ENCODE data around the gene ZNF845. TPM values are rescaled to one million over a fixed set of nuclear protein-coding genes. Genes with fewer than 3 reads are reported as not detected.
"Not testable (repeated sequence)": the region's sequence is repeated elsewhere in the genome, so short reads cannot be mapped to it uniquely, and the experiment has no call there.

Gene ZNF845
- polyA plus RNA-seq (2013, experiment 1 of 2): 6.7 TPM
- polyA plus RNA-seq (2013, experiment 2 of 2): 7.6 TPM

DNA sequence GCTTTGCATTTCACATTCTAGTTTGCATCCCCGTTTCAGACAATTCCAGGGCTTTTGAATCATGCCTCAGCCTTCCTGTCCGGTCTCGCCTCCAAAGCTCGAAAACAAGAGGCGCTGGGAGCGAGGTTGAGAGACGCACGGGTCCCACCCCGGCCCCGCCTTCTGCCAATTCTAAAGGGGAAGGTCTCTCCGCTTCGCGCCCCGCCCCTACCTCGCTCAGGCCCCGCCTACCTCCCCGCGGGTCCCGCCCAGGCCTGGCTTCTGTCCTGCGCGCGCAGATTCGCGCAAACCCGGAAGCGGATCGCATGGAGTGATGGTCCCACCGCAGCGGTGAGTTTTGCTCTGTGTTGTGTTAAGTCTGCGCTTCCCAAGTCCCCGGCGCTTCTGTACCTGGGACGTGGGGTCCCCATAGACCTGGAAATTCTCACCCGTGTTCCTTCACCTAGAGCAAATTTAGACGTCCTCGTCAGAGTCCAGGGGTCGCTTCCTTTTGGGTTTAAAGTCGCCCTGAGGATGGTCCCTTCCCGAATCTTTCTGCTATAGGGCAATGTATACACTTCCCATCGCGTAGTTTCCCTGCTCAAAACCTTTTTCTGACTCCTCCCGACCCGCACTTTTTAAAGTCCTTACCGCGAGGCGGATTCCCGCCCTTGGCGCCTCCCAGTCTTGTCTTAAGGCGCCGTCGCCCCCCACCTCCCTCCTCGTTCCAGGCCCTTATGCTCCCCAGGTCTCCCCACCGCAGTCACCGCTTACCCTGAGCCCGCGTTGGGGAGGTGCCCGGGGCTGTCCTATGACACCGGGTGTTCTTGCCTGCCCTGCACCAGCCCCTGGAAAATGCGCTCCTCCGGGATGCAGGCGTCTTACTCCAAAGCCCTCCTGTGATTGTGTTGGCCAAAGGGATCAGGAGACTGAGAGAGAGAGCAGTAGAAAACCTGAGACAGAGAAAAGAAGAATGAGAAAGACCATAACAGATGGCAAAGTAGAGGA is at the start of gene ZNF845:
Gene ZNF845, plus strand, starts transcription at position 287 of the 987 bp plus-strand sequence. CDS start 7,559 bp downstream, outside the sequence.
- H3K9me3 ChIP-seq (ENCODE audit: control insufficient read depth, low read length): peaks cover 9% of the 10 kb centered on the region
- peak within 1 kb of the TSS; percentile 86 for H3K4me3 ChIP-seq (ENCODE audit: extremely low read depth, insufficient read depth, low read length, poor library complexity, severe bottlenecking)
- peaks cover 10% of the 10 kb centered on the region for H3K36me3 ChIP-seq (ENCODE audit: control insufficient read depth, insufficient read depth, low read length)
- 0% methylated on average over 46 to 54 of the region's 61 CpGs for WGBS, 2 experiments (ENCODE audit: insufficient coverage in 2 of 2)
- peak within 1 kb of the TSS; percentile 90 for H3K27ac ChIP-seq (ENCODE audit: low read depth, low read length, severe bottlenecking)
- peaks cover 5% of the 10 kb centered on the region for H3K4me1 ChIP-seq (ENCODE audit: control insufficient read depth, insufficient read depth, low read length, poor library complexity, severe bottlenecking)

- no peak overlapping the region for H3K4me3 ChIP-seq (ENCODE audit: extremely low read depth, insufficient read depth, low read length, poor library complexity, severe bottlenecking)
- H3K27ac ChIP-seq (ENCODE audit: low read depth, low read length, severe bottlenecking): no peak overlapping the region
- WGBS, 2 experiments (ENCODE audit: insufficient coverage in 2 of 2): 25% methylated on average over 1 to 2 of the region's 4 CpGs
- H3K36me3 ChIP-seq (ENCODE audit: control insufficient read depth, insufficient read depth, low read length): no peaks in the 10 kb centered on the region
- H3K9me3 ChIP-seq (ENCODE audit: control insufficient read depth, low read length): peaks cover 5% of the 10 kb centered on the region
- no peaks in the 10 kb centered on the region for H3K4me1 ChIP-seq (ENCODE audit: control insufficient read depth, insufficient read depth, low read length, poor library complexity, severe bottlenecking)
Observed at GRCh38 chr19:53285087-53285486, 48.5 kb upstream of the ZNF845 start.

GRCh38 chr19:53290758-53291549 is 42.6 kb upstream of the ZNF845 start:
- Histone ChIP-seq H3K9me3 (ENCODE audit: control insufficient read depth, low read length) (peaks cover 47% of the 10 kb centered on the region), H3K4me1 (ENCODE audit: control insufficient read depth, insufficient read depth, low read length, poor library complexity, severe bottlenecking) (no peaks in the 10 kb centered on the region), H3K4me3 (ENCODE audit: extremely low read depth, insufficient read depth, low read length, poor library complexity, severe bottlenecking) (no peak overlapping the region), H3K27ac (ENCODE audit: low read depth, low read length, severe bottlenecking) (no peak overlapping the region), H3K36me3 (ENCODE audit: control insufficient read depth, insufficient read depth, low read length) (no peaks in the 10 kb centered on the region)
- WGBS, 2 experiments (ENCODE audit: insufficient coverage in 2 of 2): 91 to 94% methylated on average over 47 of the region's 47 CpGs

GRCh38 chr19:53294786-53295441 is 38.6 kb upstream of the ZNF845 start:
- Histone ChIP-seq H3K9me3 (ENCODE audit: control insufficient read depth, low read length) (peaks cover 55% of the 10 kb centered on the region), H3K4me1 (ENCODE audit: control insufficient read depth, insufficient read depth, low read length, poor library complexity, severe bottlenecking) (no peaks in the 10 kb centered on the region), H3K36me3 (ENCODE audit: control insufficient read depth, insufficient read depth, low read length) (no peaks in the 10 kb centered on the region), H3K27ac (ENCODE audit: low read depth, low read length, severe bottlenecking) (peak overlapping the region; percentile 46), H3K4me3 (ENCODE audit: extremely low read depth, insufficient read depth, low read length, poor library complexity, severe bottlenecking) (no peak overlapping the region)
- WGBS, 2 experiments (ENCODE audit: insufficient coverage in 2 of 2): 73 to 88% methylated on average over 4 to 5 of the region's 7 CpGs

DNA sequence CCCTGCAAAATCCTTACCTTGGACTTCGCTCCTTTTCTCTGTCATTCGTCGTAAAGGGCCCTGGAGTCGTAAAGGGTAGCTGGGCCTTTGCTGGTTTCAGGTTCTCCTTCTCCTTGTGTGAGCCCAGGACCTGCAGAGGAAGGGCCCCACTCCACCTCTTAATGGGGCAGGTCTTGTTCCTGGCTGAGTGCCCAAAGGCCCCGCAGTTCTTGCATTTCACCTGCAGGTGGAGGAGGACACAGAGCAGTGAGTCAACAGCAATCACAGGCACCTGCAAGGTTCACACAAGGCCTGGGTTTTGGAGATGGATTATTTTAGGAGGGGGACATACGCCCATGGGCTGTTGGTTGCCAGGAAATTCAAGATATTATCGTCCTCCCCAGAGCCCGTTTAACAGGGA is 32.2 kb upstream of the ZNF845 start:
- H3K36me3 ChIP-seq (ENCODE audit: control insufficient read depth, insufficient read depth, low read length); H3K27ac ChIP-seq (ENCODE audit: low read depth, low read length, severe bottlenecking); H3K4me3 ChIP-seq (ENCODE audit: extremely low read depth, insufficient read depth, low read length, poor library complexity, severe bottlenecking); H3K4me1 ChIP-seq (ENCODE audit: control insufficient read depth, insufficient read depth, low read length, poor library complexity, severe bottlenecking); H3K9me3 ChIP-seq (ENCODE audit: control insufficient read depth, low read length): not testable (repeated sequence)
- no CpG with 5 or more reads among the region's 8 CpGs for WGBS, 2 experiments (ENCODE audit: insufficient coverage in 2 of 2)

- 40 to 42% methylated on average over 29 to 32 of the region's 32 CpGs for WGBS, 2 experiments (ENCODE audit: insufficient coverage in 2 of 2)
- H3K4me1 ChIP-seq (ENCODE audit: control insufficient read depth, insufficient read depth, low read length, poor library complexity, severe bottlenecking): no peaks in the 10 kb centered on the region
- no peak overlapping the region for H3K4me3 ChIP-seq (ENCODE audit: extremely low read depth, insufficient read depth, low read length, poor library complexity, severe bottlenecking)
Observed at GRCh38 chr19:53308339-53308811, 25.2 kb upstream of the ZNF845 start.

DNA sequence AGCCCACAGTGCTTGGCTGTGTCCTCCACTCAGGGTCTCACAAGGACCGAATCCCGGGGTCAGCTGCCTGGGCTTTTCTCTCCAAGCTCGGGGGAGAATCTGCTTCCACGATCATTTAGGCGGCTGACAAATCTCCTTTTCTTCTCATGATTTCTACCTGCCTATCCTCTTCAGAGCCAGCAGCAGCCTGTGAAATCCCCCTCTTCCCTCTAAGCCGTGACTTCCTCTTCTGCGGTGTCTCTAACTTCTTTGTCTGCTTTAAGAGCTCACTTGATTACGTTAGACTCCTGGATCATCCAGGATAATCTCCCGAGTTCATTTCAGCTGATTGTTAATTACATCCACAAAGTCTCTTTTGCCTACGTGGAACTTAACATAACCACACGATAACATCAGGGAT is 22.5 kb upstream of the ZNF845 start:
- Histone ChIP-seq H3K4me3 (ENCODE audit: extremely low read depth, insufficient read depth, low read length, poor library complexity, severe bottlenecking) (no peak overlapping the region), H3K4me1 (ENCODE audit: control insufficient read depth, insufficient read depth, low read length, poor library complexity, severe bottlenecking) (no peaks in the 10 kb centered on the region), H3K36me3 (ENCODE audit: control insufficient read depth, insufficient read depth, low read length) (no peaks in the 10 kb centered on the region), H3K27ac (ENCODE audit: low read depth, low read length, severe bottlenecking) (no peak overlapping the region), H3K9me3 (ENCODE audit: control insufficient read depth, low read length) (peaks cover 20% of the 10 kb centered on the region)
- WGBS, 2 experiments (ENCODE audit: insufficient coverage in 2 of 2): 46 to 61% methylated on average over 8 to 9 of the region's 11 CpGs

More at GRCh38 chr19:53308339-53308811, 25.2 kb upstream of the ZNF845 start:
- peaks cover 20% of the 10 kb centered on the region for H3K9me3 ChIP-seq (ENCODE audit: control insufficient read depth, low read length)
- no peaks in the 10 kb centered on the region for H3K36me3 ChIP-seq (ENCODE audit: control insufficient read depth, insufficient read depth, low read length)
- no peak overlapping the region for H3K27ac ChIP-seq (ENCODE audit: low read depth, low read length, severe bottlenecking)

GRCh38 chr19:53311897-53312296 is 21.7 kb upstream of the ZNF845 start:
- no peak overlapping the region for H3K4me3 ChIP-seq (ENCODE audit: extremely low read depth, insufficient read depth, low read length, poor library complexity, severe bottlenecking)
- H3K27ac ChIP-seq (ENCODE audit: low read depth, low read length, severe bottlenecking): no peak overlapping the region
- peaks cover 16% of the 10 kb centered on the region for H3K9me3 ChIP-seq (ENCODE audit: control insufficient read depth, low read length)
- 82 to 90% methylated on average over 11 to 12 of the region's 12 CpGs for WGBS, 2 experiments (ENCODE audit: insufficient coverage in 2 of 2)
- no peaks in the 10 kb centered on the region for H3K4me1 ChIP-seq (ENCODE audit: control insufficient read depth, insufficient read depth, low read length, poor library complexity, severe bottlenecking)
- H3K36me3 ChIP-seq (ENCODE audit: control insufficient read depth, insufficient read depth, low read length): no peaks in the 10 kb centered on the region

DNA sequence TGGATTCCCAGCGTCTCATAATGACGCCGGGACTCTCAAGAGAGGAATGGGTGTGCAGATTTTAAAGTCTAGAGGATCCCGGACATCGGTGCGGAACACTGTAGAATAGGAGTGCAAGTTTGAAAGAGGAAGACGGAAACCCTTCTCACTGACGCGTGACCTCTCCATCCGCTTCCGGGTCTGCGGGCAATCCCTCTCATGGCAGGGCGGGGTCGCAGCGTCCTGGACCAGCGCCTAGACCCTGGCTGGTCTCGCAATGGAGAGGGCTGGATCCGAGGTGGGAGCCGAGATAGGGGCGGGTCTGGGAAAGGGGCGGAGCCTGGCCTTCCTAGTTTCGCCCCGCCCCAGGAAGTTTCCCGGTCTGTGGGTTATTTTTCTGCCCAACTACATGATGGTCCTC is 4.6 kb upstream of the ZNF845 start:
- Histone ChIP-seq H3K9me3 (ENCODE audit: control insufficient read depth, low read length) (peaks cover 22% of the 10 kb centered on the region), H3K36me3 (ENCODE audit: control insufficient read depth, insufficient read depth, low read length) (no peaks in the 10 kb centered on the region), H3K4me3 (ENCODE audit: extremely low read depth, insufficient read depth, low read length, poor library complexity, severe bottlenecking) (no peak overlapping the region), H3K4me1 (ENCODE audit: control insufficient read depth, insufficient read depth, low read length, poor library complexity, severe bottlenecking) (peaks cover 5% of the 10 kb centered on the region), H3K27ac (ENCODE audit: low read depth, low read length, severe bottlenecking) (no peak overlapping the region)
- WGBS, 2 experiments (ENCODE audit: insufficient coverage in 2 of 2): 90% methylated on average over 20 to 24 of the region's 24 CpGs

DNA sequence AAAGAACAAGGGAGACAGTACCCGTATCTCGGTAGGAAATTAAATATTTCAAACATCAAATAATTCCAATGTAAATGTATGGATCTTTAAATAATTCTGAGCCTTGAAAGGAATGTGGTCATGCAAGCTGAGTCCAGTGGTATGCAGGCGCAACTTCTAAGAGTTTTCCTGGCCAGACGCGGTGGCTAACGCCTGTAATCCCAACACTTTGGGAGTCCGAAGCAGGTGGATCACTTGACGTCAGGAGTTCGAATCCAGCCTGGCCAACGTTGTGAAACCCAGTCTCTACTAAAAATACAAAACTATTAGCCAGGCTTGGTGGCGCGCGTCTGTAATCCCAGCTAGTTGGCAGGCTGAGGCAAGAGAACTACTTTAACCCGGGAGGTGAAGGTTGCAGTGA is 1.1 kb upstream of the ZNF845 start:
- Histone ChIP-seq H3K4me3 (ENCODE audit: extremely low read depth, insufficient read depth, low read length, poor library complexity, severe bottlenecking) (no peak overlapping the region), H3K36me3 (ENCODE audit: control insufficient read depth, insufficient read depth, low read length) (no peaks in the 10 kb centered on the region), H3K9me3 (ENCODE audit: control insufficient read depth, low read length) (peaks cover 12% of the 10 kb centered on the region), H3K4me1 (ENCODE audit: control insufficient read depth, insufficient read depth, low read length, poor library complexity, severe bottlenecking) (peaks cover 5% of the 10 kb centered on the region), H3K27ac (ENCODE audit: low read depth, low read length, severe bottlenecking) (no peak overlapping the region)
- 89 to 92% methylated on average over 11 to 12 of the region's 14 CpGs for whole genome bisulfite sequencing, 2 experiments (ENCODE audit: insufficient coverage in 2 of 2)

Measured in mesodermal cell (in vitro differentiated cells).